Natural killer cell (primary cell): ENCODE results near the gene OTUD3. TPM values are rescaled to one million over a fixed set of nuclear protein-coding genes. Genes with fewer than 3 reads are reported as not detected.

Experiments used
- ATAC-seq, 3 donors: fragments of 150-1000 bp in 2 of 3; fragments of 200-7000 bp in 1 of 3; cut with Tn5 transposase; 1 replicate in 1 of 3; 2 replicates in 2 of 3; pipeline ENCODE4 v1.10.0; 2021; ENCODE audit warnings: mild to moderate bottlenecking in 2 of 3, moderate library complexity in 2 of 3
- DNase-seq, 2 donors: peaks; one replicate each; pipeline versions ENCODE4 v3.0.0 to v3.0.0-alpha.2; 2013 to 2021; ENCODE audit warnings: mixed read lengths in 1 of 2
- H3K27ac ChIP-seq: one replicate; pipeline ENCODE4 v1.5.1; 2013; ENCODE audit warnings: mild to moderate bottlenecking, low read length
- H3K27me3 ChIP-seq: one replicate; pipeline ENCODE4 v1.6.1; 2013; ENCODE audit warnings: low read length; ENCODE audit not compliant: control insufficient read depth, insufficient read depth
- H3K36me3 ChIP-seq: one replicate; pipeline ENCODE4 v1.6.1; 2013; ENCODE audit warnings: low read length; ENCODE audit not compliant: control insufficient read depth, insufficient read depth
- H3K4me1 ChIP-seq: one replicate; pipeline ENCODE4 v1.6.1; 2013; ENCODE audit warnings: low read length; ENCODE audit not compliant: control insufficient read depth, insufficient read depth
- H3K4me3 ChIP-seq: one replicate; pipeline ENCODE4 v1.5.1; 2013; ENCODE audit warnings: low read length
- H3K9me3 ChIP-seq: one replicate; pipeline ENCODE4 v1.6.1; 2013; ENCODE audit warnings: low read length; ENCODE audit not compliant: control insufficient read depth, insufficient read depth
- H3K27ac Mint-ChIP-seq, 2 donors: one replicate each; pipeline ENCODE4 v1.8.0; 2022; ENCODE audit warnings: mild to moderate bottlenecking in 2 of 2, mixed read lengths in 2 of 2, moderate library complexity in 1 of 2
- H3K27me3 Mint-ChIP-seq, 2 donors: one replicate each; pipeline ENCODE4 v1.8.0; 2022; ENCODE audit warnings: low read depth in 2 of 2, mixed read lengths in 2 of 2
- H3K36me3 Mint-ChIP-seq: one replicate; pipeline ENCODE4 v1.8.0; 2022; ENCODE audit warnings: mixed read lengths
- H3K4me1 Mint-ChIP-seq, 2 donors: one replicate each; pipeline ENCODE4 v1.8.0; 2022; ENCODE audit warnings: mixed read lengths in 2 of 2
- H3K4me3 Mint-ChIP-seq: one replicate; pipeline ENCODE4 v1.8.0; 2022; ENCODE audit warnings: mild to moderate bottlenecking, moderate library complexity, mixed read lengths
- H3K9me3 Mint-ChIP-seq, 2 donors: one replicate each; pipeline ENCODE4 v1.8.0; 2022; ENCODE audit warnings: mixed read lengths in 2 of 2
- CTCF ChIP-seq: fragments of 200-600 bp; IDR thresholded peaks from one replicate; pipeline ENCODE4 v1.8.0; 2022; ENCODE audit warnings: antibody characterized with exemption
- WGBS: methylation state at CpG from one replicate; pipeline ENCODE4 v1.1.7; 2013; ENCODE audit warnings: missing lambda C conversion rate; ENCODE audit not compliant: insufficient coverage; 5-methylcytosine and 5-hydroxymethylcytosine counted together
- intact Hi-C: fragments of 100-400 bp; cut with micrococcal nuclease; formaldehyde crosslinking; loops from one replicate; pipeline ENCODE4 v1.14.2; 2022
- total RNA-seq, 4 donors: library from RNA; stranded (reverse); fragments of 120-200 nt in 1 of 4; gene quantifications; one replicate each; pipeline versions ENCODE4 v1.2.3 to v1.2.4, GENCODE V29; 2013 to 2022

The OTUD3 gene
- total RNA-seq, 3 donors from 2014 or later (not counting 1 experiment from before 2014, with no cell fraction given) = 10.5 to 21.8 (median 19.0) TPM

- H3K27me3 ChIP-seq = peaks cover 2% of the 10 kb centered on the region
- intact Hi-C loops = no loop called here
- no peak for DNase-seq
- Mint-ChIP-seq H3K36me3 (no peaks in the 10 kb centered on the region), H3K9me3 (no peaks in the 10 kb centered on the region), H3K4me3 (no peak overlapping the region), H3K27me3 (peaks cover 34 to 42% of the 10 kb centered on the region in 2 donors), H3K4me1 (no peaks in the 10 kb centered on the region), H3K27ac (no peak overlapping the region)
- no peak overlapping the region for H3K27ac ChIP-seq
- no peaks in the 10 kb centered on the region for H3K9me3 ChIP-seq
- TF ChIP-seq CTCF = no peak
- no peak for ATAC-seq
- H3K4me1 ChIP-seq = no peaks in the 10 kb centered on the region
- no peak overlapping the region for H3K4me3 ChIP-seq
- no peaks in the 10 kb centered on the region for H3K36me3 ChIP-seq
- WGBS = 73% methylated on average over 7 of the region's 7 CpGs
These were observed 10.0 kb upstream of the OTUD3 start for GRCh38 chr1:19872190-19872589.

DNA sequence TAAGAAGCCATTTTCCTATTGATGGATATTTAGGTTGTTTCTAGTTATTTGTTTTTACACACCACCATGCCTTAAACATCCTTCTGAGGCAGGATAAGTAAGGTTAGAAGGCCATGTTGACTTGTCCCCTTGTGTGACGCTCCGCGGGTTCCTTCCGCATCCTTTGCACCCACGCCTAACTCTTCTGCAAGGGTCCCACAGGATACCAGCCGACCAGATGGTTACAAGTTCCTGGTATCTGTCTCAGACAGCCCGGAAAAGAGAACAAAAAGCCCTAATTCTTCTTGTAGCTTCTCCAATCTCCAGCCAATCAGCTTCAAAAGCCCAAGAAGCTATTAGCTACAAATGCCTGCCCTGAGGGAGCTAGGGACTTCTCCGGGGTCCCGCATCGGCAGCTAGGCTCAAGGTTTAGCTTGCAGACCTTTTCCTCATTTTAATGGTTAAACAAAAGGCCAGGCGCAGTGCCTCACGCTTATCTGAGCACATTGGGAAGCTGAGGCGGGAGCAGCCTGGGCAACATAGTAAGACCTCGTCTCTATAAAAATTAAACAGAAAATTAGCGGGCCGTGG lies 4.9 kb upstream of the OTUD3 start:
- Mint-ChIP-seq H3K27ac (no peak overlapping the region), H3K4me1 (peaks cover 5% of the 10 kb centered on the region in 2 donors), H3K9me3 (no peaks in the 10 kb centered on the region), H3K4me3 (no peak overlapping the region), H3K36me3 (no peaks in the 10 kb centered on the region), H3K27me3 (peaks cover 28% of the 10 kb centered on the region in 2 donors)
- DNase-seq (no peak), ATAC-seq (no peak)
- no peak for TF ChIP-seq CTCF
- H3K27ac ChIP-seq = no peak overlapping the region
- H3K4me1 ChIP-seq = no peaks in the 10 kb centered on the region
- H3K27me3 ChIP-seq = no peaks in the 10 kb centered on the region
- H3K4me3 ChIP-seq = no peak overlapping the region
- WGBS = 81% methylated on average over 16 of the region's 16 CpGs
- no peaks in the 10 kb centered on the region for H3K9me3 ChIP-seq
- intact Hi-C loops = no loop called here
- H3K36me3 ChIP-seq = no peaks in the 10 kb centered on the region

DNA sequence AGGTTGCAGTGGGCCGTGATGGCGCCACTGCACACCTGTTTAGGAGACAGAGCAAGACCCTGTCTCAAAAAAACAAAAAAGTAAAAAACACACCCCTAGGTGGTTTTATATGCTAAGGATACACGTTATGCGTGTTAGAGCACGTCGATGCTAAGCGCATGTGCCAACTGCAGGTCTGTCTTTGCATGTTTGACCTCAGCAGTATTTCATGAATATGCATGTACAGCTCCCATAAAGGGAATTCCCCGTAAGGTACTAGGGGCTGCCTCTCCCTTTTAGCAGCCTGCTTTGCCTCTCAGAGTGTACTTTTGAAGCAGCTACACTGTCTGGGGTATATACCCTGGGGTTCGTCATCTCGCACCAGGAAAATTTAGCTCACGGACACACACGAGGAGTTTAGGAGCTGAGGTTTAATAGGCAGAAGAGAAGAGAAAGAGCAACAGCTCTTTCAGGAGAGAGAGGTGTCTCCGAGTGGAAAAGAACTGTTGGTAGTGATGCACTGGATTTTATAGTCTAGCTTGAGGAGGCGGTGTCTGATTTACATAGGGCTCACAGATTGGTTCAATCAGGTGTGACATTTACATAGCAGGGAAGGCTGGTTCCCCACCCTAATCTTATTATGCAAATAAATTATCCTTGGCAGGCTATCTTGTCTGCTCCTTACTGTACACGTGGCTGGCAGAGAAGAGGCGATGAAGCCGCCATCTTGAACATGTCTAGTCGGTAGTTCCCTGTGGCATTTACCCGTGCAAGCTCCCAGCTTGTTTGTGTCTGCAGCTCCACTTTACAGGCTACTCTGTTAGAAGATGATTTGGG lies 4.2 kb upstream of the OTUD3 start:
- peaks cover 4% of the 10 kb centered on the region for H3K4me1 ChIP-seq
- intact Hi-C loops = no loop called here
- Mint-ChIP-seq H3K9me3 (no peaks in the 10 kb centered on the region), H3K27me3 (peaks cover 23% of the 10 kb centered on the region in 2 donors), H3K4me1 (peaks cover 8 to 11% of the 10 kb centered on the region in 2 donors), H3K27ac (no peak overlapping the region), H3K4me3 (no peak overlapping the region), H3K36me3 (no peaks in the 10 kb centered on the region)
- H3K27me3 ChIP-seq = no peaks in the 10 kb centered on the region
- no peak overlapping the region for H3K27ac ChIP-seq
- TF ChIP-seq CTCF = no peak
- DNase-seq = no peak
- H3K36me3 ChIP-seq = no peaks in the 10 kb centered on the region
- WGBS = 87% methylated on average over 19 of the region's 19 CpGs
- ATAC-seq = no peak
- H3K4me3 ChIP-seq = no peak overlapping the region
- no peaks in the 10 kb centered on the region for H3K9me3 ChIP-seq
